ENCODE data around the gene TMEM38B.

Gene TMEM38B

DNA sequence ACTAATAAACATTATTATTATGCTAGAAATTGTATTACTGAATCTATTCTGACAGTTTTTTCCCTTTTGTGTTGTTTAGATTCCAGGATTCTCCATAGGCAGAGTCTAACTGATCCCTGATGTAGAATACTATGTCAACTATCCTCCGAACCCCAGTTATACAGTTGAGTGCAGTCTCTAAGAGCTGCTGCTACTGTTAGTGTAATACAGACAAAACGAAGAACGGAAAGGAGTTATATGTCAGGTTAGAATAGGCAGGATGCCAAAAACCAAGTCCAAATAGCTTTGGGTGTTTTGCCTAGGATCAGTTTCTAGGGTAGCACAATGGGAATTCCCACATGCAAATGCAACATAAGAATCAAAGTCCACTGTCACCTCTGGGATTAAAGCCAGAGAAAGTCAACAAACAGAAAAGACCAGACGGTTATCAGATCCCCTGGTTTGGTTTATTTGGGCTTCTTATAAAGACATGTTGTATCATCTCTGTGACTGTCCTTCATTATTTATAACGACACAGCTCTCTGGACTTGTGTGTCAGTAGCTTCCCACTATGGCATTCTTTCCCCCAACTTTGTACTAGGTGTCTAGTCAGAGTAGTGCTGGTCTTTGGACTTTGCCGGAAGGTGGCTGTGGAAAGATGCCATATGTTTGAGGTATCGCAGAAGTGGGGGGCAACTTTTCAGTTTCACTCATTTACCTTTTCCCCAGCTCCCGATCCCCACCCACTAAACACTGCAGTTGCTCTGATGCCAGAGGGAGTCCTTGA, 14.9 kb upstream of the TMEM38B start:
- Histone ChIP-seq H3K4me3 (ENCODE audit: low read depth, low read length) (no peak overlapping the region), H3K27me3 (ENCODE audit: control insufficient read depth, insufficient read depth, low read length) (no peaks in the 10 kb centered on the region), H3K36me3 (ENCODE audit: control insufficient read depth, insufficient read depth, low read length) (no peaks in the 10 kb centered on the region), H3K9me3 (ENCODE audit: control insufficient read depth, low read length) (no peaks in the 10 kb centered on the region), H3K79me2 (no peaks in the 10 kb centered on the region), H3K27ac (no peak overlapping the region), H3K4me2 (ENCODE audit: low read length) (no peak overlapping the region), H3K4me1 (no peaks in the 10 kb centered on the region), H3K9ac (no peak overlapping the region), H2AFZ (no peak overlapping the region)
- TF ChIP-seq, protein P1, sequence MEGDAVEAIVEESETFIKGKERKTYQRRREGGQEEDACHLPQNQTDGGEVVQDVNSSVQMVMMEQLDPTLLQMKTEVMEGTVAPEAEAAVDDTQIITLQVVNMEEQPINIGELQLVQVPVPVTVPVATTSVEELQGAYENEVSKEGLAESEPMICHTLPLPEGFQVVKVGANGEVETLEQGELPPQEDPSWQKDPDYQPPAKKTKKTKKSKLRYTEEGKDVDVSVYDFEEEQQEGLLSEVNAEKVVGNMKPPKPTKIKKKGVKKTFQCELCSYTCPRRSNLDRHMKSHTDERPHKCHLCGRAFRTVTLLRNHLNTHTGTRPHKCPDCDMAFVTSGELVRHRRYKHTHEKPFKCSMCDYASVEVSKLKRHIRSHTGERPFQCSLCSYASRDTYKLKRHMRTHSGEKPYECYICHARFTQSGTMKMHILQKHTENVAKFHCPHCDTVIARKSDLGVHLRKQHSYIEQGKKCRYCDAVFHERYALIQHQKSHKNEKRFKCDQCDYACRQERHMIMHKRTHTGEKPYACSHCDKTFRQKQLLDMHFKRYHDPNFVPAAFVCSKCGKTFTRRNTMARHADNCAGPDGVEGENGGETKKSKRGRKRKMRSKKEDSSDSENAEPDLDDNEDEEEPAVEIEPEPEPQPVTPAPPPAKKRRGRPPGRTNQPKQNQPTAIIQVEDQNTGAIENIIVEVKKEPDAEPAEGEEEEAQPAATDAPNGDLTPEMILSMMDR (IDR thresholded peaks at IDR 0.05): no peak

DNA sequence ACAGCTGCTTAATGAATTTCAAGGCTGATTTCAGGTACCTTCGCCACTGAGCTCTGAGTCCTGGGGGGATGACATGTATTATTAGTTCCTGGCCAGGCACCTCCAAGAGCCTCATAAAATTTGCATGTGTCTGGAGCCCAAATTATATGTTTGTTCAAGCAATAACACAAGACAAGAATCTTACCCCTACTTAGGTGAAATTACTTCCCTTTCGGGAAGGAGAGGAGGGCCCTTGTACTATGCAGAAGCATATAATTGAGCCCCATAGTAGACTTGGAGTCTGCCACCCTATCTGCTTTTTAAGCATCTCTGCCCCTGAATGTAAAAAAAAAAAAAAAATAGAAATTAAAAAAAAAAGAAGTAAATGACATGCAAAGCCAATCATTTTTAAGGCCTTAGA, 13.0 kb upstream of the TMEM38B start:
- Histone ChIP-seq H2AFZ (no peak overlapping the region), H3K4me2 (ENCODE audit: low read length) (no peak overlapping the region)

DNA sequence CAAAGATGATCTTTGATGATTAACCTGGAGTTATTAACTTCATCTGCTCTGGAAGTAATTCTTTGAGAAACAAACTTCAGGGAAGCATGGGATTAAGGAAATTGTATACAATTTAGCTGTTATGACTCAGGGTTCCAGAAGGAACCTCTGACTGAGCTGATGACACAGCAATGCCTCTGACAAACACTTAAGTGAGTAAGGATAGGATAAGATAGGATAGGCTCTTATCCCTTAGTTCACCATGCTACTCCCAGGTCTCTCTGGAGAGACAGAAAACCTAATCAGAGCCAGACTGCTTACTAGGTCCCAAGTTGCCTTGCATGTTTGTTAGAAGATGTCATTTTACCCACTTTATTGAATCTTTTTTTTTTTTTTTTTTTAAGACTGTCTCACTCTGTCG, 12.6 kb upstream of the TMEM38B start:
- H2AFZ ChIP-seq: no peak overlapping the region
- H3K9ac ChIP-seq: no peak overlapping the region
- H3K4me1 ChIP-seq: no peaks in the 10 kb centered on the region
- H3K4me2 ChIP-seq (ENCODE audit: low read length): no peak overlapping the region
- H3K79me2 ChIP-seq: no peaks in the 10 kb centered on the region
- H3K27ac ChIP-seq: no peak overlapping the region
- TF ChIP-seq, protein P1 (IDR thresholded peaks at IDR 0.05): no peak
- H3K9me3 ChIP-seq (ENCODE audit: control insufficient read depth, low read length): no peaks in the 10 kb centered on the region
- H3K27me3 ChIP-seq (ENCODE audit: control insufficient read depth, insufficient read depth, low read length): no peaks in the 10 kb centered on the region
- no peaks in the 10 kb centered on the region for H3K36me3 ChIP-seq (ENCODE audit: control insufficient read depth, insufficient read depth, low read length)
- no peak overlapping the region for H3K4me3 ChIP-seq (ENCODE audit: low read depth, low read length)

More for the DNA sequence above, 13.0 kb upstream of the TMEM38B start:
- Histone ChIP-seq H3K9me3 (ENCODE audit: control insufficient read depth, low read length) (no peaks in the 10 kb centered on the region), H3K79me2 (no peaks in the 10 kb centered on the region), H3K4me3 (ENCODE audit: low read depth, low read length) (no peak overlapping the region), H3K27ac (no peak overlapping the region), H3K4me1 (no peaks in the 10 kb centered on the region), H3K9ac (no peak overlapping the region), H3K36me3 (ENCODE audit: control insufficient read depth, insufficient read depth, low read length) (no peaks in the 10 kb centered on the region), H3K27me3 (ENCODE audit: control insufficient read depth, insufficient read depth, low read length) (no peaks in the 10 kb centered on the region)
- TF ChIP-seq, protein P1 (IDR thresholded peaks at IDR 0.05): no peak

DNA sequence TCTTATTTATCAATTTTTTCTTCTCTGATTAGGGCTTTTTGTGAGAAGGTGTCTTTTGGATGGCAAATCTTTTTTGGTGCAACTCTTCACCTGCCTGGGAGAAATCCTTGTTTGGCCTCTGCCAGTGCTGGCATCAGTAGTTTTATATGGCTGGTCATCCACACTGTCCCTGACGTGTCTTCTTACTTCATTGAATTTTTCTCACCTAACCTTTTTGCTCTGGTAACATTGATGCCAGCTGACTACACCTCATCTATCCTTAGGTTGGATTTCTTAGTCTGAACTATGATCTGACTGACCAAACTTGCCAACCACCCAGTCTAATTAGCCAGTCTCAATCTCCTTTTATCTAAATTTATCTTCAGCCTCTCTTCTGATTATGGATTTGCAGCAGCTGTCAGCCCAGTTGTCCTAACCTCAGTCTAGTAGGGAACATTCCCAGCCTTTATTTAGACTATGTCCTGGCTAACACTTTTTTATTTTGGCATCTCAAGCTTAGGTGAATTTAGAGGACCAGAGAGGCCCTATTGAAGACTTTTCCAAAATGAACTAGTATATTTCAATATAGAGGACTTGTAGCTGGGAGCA, 10.6 kb upstream of the TMEM38B start:
- H3K27ac ChIP-seq: no peak overlapping the region
- no peak overlapping the region for H3K4me2 ChIP-seq (ENCODE audit: low read length)
- no peaks in the 10 kb centered on the region for H3K27me3 ChIP-seq (ENCODE audit: control insufficient read depth, insufficient read depth, low read length)
- H3K9ac ChIP-seq: no peak overlapping the region
- no peak overlapping the region for H3K4me3 ChIP-seq (ENCODE audit: low read depth, low read length)
- no peaks in the 10 kb centered on the region for H3K79me2 ChIP-seq
- H3K4me1 ChIP-seq: no peaks in the 10 kb centered on the region
- no peaks in the 10 kb centered on the region for H3K36me3 ChIP-seq (ENCODE audit: control insufficient read depth, insufficient read depth, low read length)
- H2AFZ ChIP-seq: no peak overlapping the region
- no peaks in the 10 kb centered on the region for H3K9me3 ChIP-seq (ENCODE audit: control insufficient read depth, low read length)
- TF ChIP-seq, protein P1 (IDR thresholded peaks at IDR 0.05): no peak

DNA sequence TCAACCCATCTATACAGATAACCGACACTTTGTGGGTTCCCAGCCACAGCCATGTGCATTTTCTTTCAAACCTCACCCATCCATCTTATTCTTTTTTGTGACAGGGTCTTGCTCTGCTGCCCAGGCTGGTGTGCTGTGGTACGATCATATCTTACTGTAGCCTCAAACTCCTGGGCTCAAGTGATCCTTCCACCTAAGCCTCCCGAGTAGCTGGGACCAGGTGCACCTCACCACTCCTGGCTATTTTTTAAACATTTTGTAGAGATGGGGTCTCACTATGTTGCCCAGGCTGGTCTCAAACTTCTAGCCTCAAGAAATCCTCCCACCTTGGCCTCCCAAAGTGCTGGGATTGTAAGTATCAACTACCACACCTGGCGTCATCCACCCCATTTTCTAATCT, 7.4 kb upstream of the TMEM38B start:
- Histone ChIP-seq H3K4me1 (no peaks in the 10 kb centered on the region), H3K4me3 (ENCODE audit: low read depth, low read length) (no peak overlapping the region), H3K27ac (no peak overlapping the region), H3K9me3 (ENCODE audit: control insufficient read depth, low read length) (no peaks in the 10 kb centered on the region), H3K9ac (no peak overlapping the region), H3K36me3 (ENCODE audit: control insufficient read depth, insufficient read depth, low read length) (no peaks in the 10 kb centered on the region), H3K79me2 (no peaks in the 10 kb centered on the region), H2AFZ (no peak overlapping the region), H3K27me3 (ENCODE audit: control insufficient read depth, insufficient read depth, low read length) (no peaks in the 10 kb centered on the region), H3K4me2 (ENCODE audit: low read length) (no peak overlapping the region)
- TF ChIP-seq, protein P1 (IDR thresholded peaks at IDR 0.05): no peak

Measured in parathyroid adenoma (tissue), 2 donors.